K562 (cell line): ENCODE measurements around the gene ECT2. TPM values are rescaled to one million over a fixed set of nuclear protein-coding genes. Genes with fewer than 3 reads are reported as not detected.

Source experiments
- CBFA2T3 ChIP-seq: fragments of 450-650 bp; IDR thresholded peaks from 2 replicates; pipeline ENCODE4 v1.6.1; 2017
- CCNT2 ChIP-seq: IDR thresholded peaks from 2 replicates; pipeline ENCODE4 v1.6.1; 2011; ENCODE audit warnings: borderline replicate concordance, low read depth, mild to moderate bottlenecking, moderate library complexity, mixed read lengths, low read length; ENCODE audit not compliant: insufficient read length; ENCODE audit errors: extremely low read depth
- CLOCK ChIP-seq: fragments of 250-450 bp; sonication (Bioruptor Pico); IDR thresholded peaks from 2 replicates; pipeline ENCODE4 v1.4.0; 2020; ENCODE audit warnings: mild to moderate bottlenecking, moderate library complexity, borderline replicate concordance
- DMBX1 ChIP-seq: fragments of 250-450 bp; sonication (Bioruptor Pico); IDR thresholded peaks from 2 replicates; pipeline ENCODE4 v1.8.0; 2022; ENCODE audit warnings: inconsistent platforms, mild to moderate bottlenecking, moderate library complexity, borderline replicate concordance
- FOXP4 ChIP-seq: sonication (generic); formaldehyde crosslinking; IDR thresholded peaks from 2 replicates; pipeline ENCODE4 v1.8.0; 2022; ENCODE audit warnings: mild to moderate bottlenecking, missing genetic modification reagents, borderline replicate concordance
- HIVEP1 ChIP-seq: fragments of 250-450 bp; sonication (Bioruptor Pico); IDR thresholded peaks from 2 replicates; pipeline ENCODE4 v1.4.0; 2020; ENCODE audit warnings: mild to moderate bottlenecking
- HMGXB4 ChIP-seq: sonication (generic); formaldehyde crosslinking; IDR thresholded peaks from 2 replicates; pipeline ENCODE4 v1.8.1; 2023; ENCODE audit warnings: mild to moderate bottlenecking, missing genetic modification reagents
- MEIS2 ChIP-seq: fragments of 450-650 bp; IDR thresholded peaks from 2 replicates; pipeline ENCODE4 v1.6.1; 2014; ENCODE audit warnings: mild to moderate bottlenecking; ENCODE audit not compliant: partially characterized antibody
- RBM34 ChIP-seq: fragments of 200-400 bp; formaldehyde crosslinking; IDR thresholded peaks from 2 replicates; pipeline ENCODE4 v1.6.1; 2018; ENCODE audit warnings: low read length, borderline replicate concordance; ENCODE audit not compliant: insufficient read depth
- RCOR1 ChIP-seq, 2 experiments: IDR thresholded peaks; 2 replicates each; pipeline ENCODE4 v1.6.1; 2012; ENCODE audit warnings: low read depth in 2 of 2, low read length in 2 of 2, borderline replicate concordance in 1 of 2, improper control_type of control experiment in 1 of 2
- SAFB2 ChIP-seq: fragments of 200-400 bp; formaldehyde crosslinking; IDR thresholded peaks from 2 replicates; pipeline ENCODE4 v1.6.1; 2018; ENCODE audit warnings: borderline replicate concordance, low read length, low read depth, moderate library complexity; ENCODE audit not compliant: severe bottlenecking
- SMARCA4 ChIP-seq: fragments of 450-650 bp; IDR thresholded peaks from 2 replicates; pipeline ENCODE4 v1.6.1; 2016
- ZBTB33 ChIP-seq: sonication (generic); formaldehyde crosslinking; IDR thresholded peaks from 2 replicates; pipeline ENCODE4 v1.8.1; 2023; ENCODE audit warnings: mild to moderate bottlenecking, missing genetic modification reagents
- ZNF263 ChIP-seq: sonication (generic); formaldehyde crosslinking; IDR thresholded peaks from 2 replicates; pipeline ENCODE4 v1.8.0; 2022; ENCODE audit warnings: mild to moderate bottlenecking, missing genetic modification reagents, borderline replicate concordance
- ZNF830 ChIP-seq: fragments of 250-450 bp; sonication (Bioruptor Pico); IDR thresholded peaks from 2 replicates; pipeline ENCODE4 v1.5.0; 2021; ENCODE audit warnings: mild to moderate bottlenecking
- polyA plus RNA-seq, 8 experiments: library from polyadenylated mRNA; depleted of rRNA in 4 of 8; stranded (reverse) in 5 of 8; unstranded in 3 of 8; fragments of >200 nt; fragmentation: Nextera tagmentation in 2 of 8; fragmentation: Illumina TruSeq in 1 of 8; extraction: Ambion mirVana in 2 of 8; extraction: Trizol in 1 of 8; gene quantifications; 2 replicates each; pipeline versions ENCODE4 v1.2.1 to v1.2.3, GENCODE V29; 2011 to 2014; ENCODE audit warnings: inconsistent platforms in 1 of 8, missing spikeins in 1 of 8
- total RNA-seq, 7 experiments: library from RNA; depleted of rRNA in 6 of 7; stranded (reverse); fragments of >200 nt in 6 of 7; fragmentation: Illumina TruSeq in 2 of 7; extraction: Trizol in 2 of 7; gene quantifications; 2 replicates each; pipeline versions ENCODE4 v1.2.1 to v1.2.3, GENCODE V29; 2011 to 2021; ENCODE audit warnings: low replicate concordance in 1 of 7
- TF ChIP-seq, protein P1 (sequence below): fragments of 450-650 bp; IDR thresholded peaks from 2 replicates; pipeline ENCODE4 v1.7.1; 2018; ENCODE audit warnings: mild to moderate bottlenecking, low read depth; ENCODE audit not compliant: partially characterized antibody

Gene ECT2
- total and polyA plus RNA-seq, 9 of the 15 experiments (the other 6 are each of a cell fraction or from before 2014, with no cell fraction given) = 19.0 to 53.0 (median 36.5) TPM

DNA sequence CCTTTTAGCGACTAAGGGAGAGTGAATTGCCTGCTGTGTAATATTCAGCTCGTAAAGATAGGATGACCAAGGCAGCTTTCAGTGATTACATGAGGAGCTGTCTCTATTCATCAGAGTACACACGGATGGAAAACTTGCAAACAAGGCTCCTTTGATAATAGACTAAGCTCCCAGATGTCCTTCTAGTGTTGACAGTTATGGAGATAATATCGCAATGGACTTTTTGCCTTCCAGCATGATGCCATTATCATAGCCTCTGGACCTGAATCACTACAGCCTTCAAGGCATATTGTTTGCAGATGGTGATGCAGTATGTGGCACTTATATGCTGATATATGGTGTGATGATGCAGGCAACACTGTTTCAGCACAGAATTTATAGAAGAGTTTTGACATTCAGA, 93.9 kb downstream of the ECT2 start (continued):
- TF ChIP-seq ZNF830 (CRISPR knock-in tag) (no peak), FOXP4 (CRISPR knock-in tag) (no peak), ZNF263 (CRISPR knock-in tag) (no peak), CCNT2 (peak; percentile 33), CLOCK (CRISPR knock-in tag) (no peak), HMGXB4 (CRISPR knock-in tag) (no peak), SAFB2 (no peak), CBFA2T3 (peak; percentile 72), RCOR1 (IDR thresholded peaks at IDR 0.05; ENCODE audit: borderline replicate concordance in 1 of 2, low read depth in 2 of 2, low read length in 2 of 2) (peak in 1 of 2 experiments; percentile 61; a peak in 1 of 4 replicates), RBM34 (no peak), DMBX1 (CRISPR knock-in tag) (no peak), MEIS2 (peak; percentile 89), SMARCA4 (0 out of 2 replicates have a peak, but pooled peaks have one; percentile 24), ZBTB33 (CRISPR knock-in tag) (no peak), HIVEP1 (CRISPR knock-in tag) (no peak)
- TF ChIP-seq, protein P1, sequence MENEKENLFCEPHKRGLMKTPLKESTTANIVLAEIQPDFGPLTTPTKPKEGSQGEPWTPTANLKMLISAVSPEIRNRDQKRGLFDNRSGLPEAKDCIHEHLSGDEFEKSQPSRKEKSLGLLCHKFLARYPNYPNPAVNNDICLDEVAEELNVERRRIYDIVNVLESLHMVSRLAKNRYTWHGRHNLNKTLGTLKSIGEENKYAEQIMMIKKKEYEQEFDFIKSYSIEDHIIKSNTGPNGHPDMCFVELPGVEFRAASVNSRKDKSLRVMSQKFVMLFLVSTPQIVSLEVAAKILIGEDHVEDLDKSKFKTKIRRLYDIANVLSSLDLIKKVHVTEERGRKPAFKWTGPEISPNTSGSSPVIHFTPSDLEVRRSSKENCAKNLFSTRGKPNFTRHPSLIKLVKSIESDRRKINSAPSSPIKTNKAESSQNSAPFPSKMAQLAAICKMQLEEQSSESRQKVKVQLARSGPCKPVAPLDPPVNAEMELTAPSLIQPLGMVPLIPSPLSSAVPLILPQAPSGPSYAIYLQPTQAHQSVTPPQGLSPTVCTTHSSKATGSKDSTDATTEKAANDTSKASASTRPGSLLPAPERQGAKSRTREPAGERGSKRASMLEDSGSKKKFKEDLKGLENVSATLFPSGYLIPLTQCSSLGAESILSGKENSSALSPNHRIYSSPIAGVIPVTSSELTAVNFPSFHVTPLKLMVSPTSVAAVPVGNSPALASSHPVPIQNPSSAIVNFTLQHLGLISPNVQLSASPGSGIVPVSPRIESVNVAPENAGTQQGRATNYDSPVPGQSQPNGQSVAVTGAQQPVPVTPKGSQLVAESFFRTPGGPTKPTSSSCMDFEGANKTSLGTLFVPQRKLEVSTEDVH = no peak
